KG1 (cell line): ENCODE measurements around the gene PIM1.

Source experiments
- DNase-seq: peaks from one replicate; lab custom pipeline; 2025; lab: John Stamatoyannopoulos, UW

PIM1 gene

GRCh38 chr6:37137201-37138090, 32.5 kb upstream of the PIM1 start:
- no peak for DNase-seq

GRCh38 chr6:37138856-37139229, 31.1 kb upstream of the PIM1 start:
- DNase-seq, result no peak

GRCh38 chr6:37139230-37139962, 30.6 kb upstream of the PIM1 start:
- DNase-seq, result no peak

- no peak for DNase-seq
Observed at GRCh38 chr6:37140145-37140544, 29.8 kb upstream of the PIM1 start.

GRCh38 chr6:37141281-37142049, 28.5 kb upstream of the PIM1 start:
- no peak for DNase-seq

GRCh38 chr6:37142050-37142614, 27.8 kb upstream of the PIM1 start:
- DNase-seq, result no peak

- DNase-seq, result no peak
Observed at GRCh38 chr6:37143585-37143984, 26.4 kb upstream of the PIM1 start.

- DNase-seq, result no peak
Observed at GRCh38 chr6:37145443-37145842, 24.5 kb upstream of the PIM1 start.

GRCh38 chr6:37146735-37147157, 23.2 kb upstream of the PIM1 start:
- no peak for DNase-seq

- DNase-seq, result no peak
Observed at GRCh38 chr6:37149745-37150144, 20.2 kb upstream of the PIM1 start.

GRCh38 chr6:37150314-37150713, 19.6 kb upstream of the PIM1 start:
- no peak for DNase-seq

- DNase-seq, result no peak
Observed at GRCh38 chr6:37155394-37156312, 14.3 kb upstream of the PIM1 start.

GRCh38 chr6:37158508-37158907, 11.4 kb upstream of the PIM1 start:
- no peak for DNase-seq

GRCh38 chr6:37160922-37161778, 8.8 kb upstream of the PIM1 start:
- no peak for DNase-seq

GRCh38 chr6:37162740-37163139, 7.2 kb upstream of the PIM1 start:
- DNase-seq, result no peak

- DNase-seq, result no peak
Observed at GRCh38 chr6:37168163-37168758, 1.7 kb upstream of the PIM1 start.

- DNase-seq, result no peak
Observed at GRCh38 chr6:37168811-37169495, 999 bp upstream of the PIM1 start.

- DNase-seq, result no peak
Observed at GRCh38 chr6:37170273-37171200, 585 bp downstream of the PIM1 start.
